ENCODE results near the gene PEX10.
A peak's percentile ranks its signal among the peaks of the same experiment; 100 is the strongest.
"Not testable (repeated sequence)": the region's sequence is repeated elsewhere in the genome, so short reads cannot be mapped to it uniquely, and the experiment has no call there.

PEX10 gene

DNA sequence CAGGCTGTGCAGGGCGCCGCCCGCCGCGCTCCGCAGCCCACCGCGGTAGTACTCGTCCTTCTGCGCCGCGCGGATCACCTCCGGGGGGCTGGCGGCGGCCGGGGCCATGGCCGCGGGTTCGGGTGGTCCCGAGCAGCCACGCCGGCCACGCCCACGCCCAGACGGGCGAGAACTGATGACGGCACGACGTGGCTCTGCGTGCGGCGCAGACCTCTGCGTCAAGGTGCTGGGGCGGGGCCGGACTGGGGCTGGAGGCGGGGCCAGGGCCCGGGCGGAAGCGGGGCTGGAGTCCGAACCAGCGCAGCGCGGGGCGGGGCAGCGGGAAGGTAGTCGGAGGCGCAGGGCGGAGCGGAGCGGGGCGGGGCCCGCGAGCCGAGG lies at the start of gene PEX10:
Gene PEX10, minus strand, starts transcription at position 170 of the 378 bp plus-strand sequence. Its CDS starts 62 bp downstream, at position 108.
- H3K9ac ChIP-seq (ENCODE audit: low read length), result peak within 1 kb of the TSS; percentile 80
- peaks cover 8% of the 10 kb centered on the region for H3K27me3 ChIP-seq (ENCODE audit: control insufficient read depth, insufficient read depth, low read length)
- H3K9me3 ChIP-seq (ENCODE audit: control insufficient read depth, low read length), result no peaks in the 10 kb centered on the region
- H3K4me3 ChIP-seq (ENCODE audit: low read length), result peak within 1 kb of the TSS; percentile 71
- no peaks in the 10 kb centered on the region for H3K36me3 ChIP-seq (ENCODE audit: control insufficient read depth, insufficient read depth, low read length)
- peaks cover 44% of the 10 kb centered on the region for H3K4me1 ChIP-seq (ENCODE audit: control insufficient read depth, insufficient read depth, low read length)

DNA sequence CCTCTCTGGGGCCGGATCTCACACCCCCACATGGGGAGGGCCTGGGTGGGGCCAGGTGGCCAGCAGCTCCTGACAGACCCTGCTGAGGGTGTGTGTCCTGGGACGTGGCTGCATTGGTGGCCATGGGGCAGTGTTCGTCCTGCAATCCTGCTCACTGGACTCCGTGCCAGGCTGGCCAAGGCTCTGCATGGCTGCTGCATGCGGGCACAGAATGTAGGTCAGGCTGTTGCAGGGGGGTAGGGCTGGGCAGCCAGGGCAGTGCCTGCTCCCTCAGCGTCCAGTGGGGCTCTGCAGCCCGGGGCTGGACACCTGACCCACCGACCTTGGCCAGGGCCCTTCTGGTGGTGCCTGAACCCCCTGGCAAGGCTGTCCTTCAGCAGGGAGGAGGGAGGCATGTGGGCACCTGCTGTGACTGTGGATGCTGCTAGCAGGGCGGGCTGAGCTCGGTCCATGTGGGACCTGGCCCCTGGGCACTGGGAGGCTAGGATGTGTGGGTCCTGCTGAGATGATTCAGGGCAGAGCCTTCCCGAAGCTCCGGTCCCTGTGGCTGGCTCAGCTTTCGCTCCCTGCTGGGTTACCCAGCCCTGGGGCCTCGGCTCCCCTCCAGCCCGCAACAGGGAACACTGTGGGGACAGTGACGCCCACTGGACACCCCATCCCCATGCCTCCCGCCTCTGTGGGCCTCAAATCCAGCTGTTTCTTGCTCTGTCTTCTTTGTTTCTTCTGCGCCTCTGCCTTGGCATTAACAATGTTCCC lies 48.8 kb upstream of the PEX10 start:
- H3K9me3 ChIP-seq (ENCODE audit: control insufficient read depth, low read length), result no peaks in the 10 kb centered on the region
- no peak overlapping the region for H3K4me3 ChIP-seq (ENCODE audit: low read length)
- no peaks in the 10 kb centered on the region for H3K4me1 ChIP-seq (ENCODE audit: control insufficient read depth, insufficient read depth, low read length)
- no peak overlapping the region for H3K9ac ChIP-seq (ENCODE audit: low read length)
- H3K27me3 ChIP-seq (ENCODE audit: control insufficient read depth, insufficient read depth, low read length), result peaks cover 26% of the 10 kb centered on the region
- no peaks in the 10 kb centered on the region for H3K36me3 ChIP-seq (ENCODE audit: control insufficient read depth, insufficient read depth, low read length)

DNA sequence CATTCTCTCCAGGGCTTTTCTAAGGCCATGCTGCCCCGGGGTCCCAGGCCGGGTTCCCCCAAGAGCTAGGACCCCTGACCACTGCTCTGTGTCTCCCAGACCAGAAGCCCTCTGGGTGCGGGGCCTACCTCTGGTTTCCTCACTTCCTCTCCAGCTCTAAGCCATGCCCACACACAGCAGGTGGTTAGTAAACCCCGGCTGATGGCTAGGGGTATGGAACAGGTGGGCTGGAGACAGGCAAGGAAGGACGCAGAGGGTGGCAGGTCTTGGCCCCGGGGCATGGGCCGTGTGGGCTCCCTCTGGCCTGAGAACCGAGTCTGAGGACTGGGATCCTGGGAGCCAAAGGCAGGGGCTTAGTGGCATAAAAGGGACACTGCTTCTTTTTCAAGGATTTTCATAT lies 47.8 kb upstream of the PEX10 start:
- Histone ChIP-seq H3K4me3 (ENCODE audit: low read length) (no peak overlapping the region), H3K4me1 (ENCODE audit: control insufficient read depth, insufficient read depth, low read length) (no peaks in the 10 kb centered on the region), H3K9me3 (ENCODE audit: control insufficient read depth, low read length) (no peaks in the 10 kb centered on the region), H3K36me3 (ENCODE audit: control insufficient read depth, insufficient read depth, low read length) (no peaks in the 10 kb centered on the region), H3K9ac (ENCODE audit: low read length) (no peak overlapping the region), H3K27me3 (ENCODE audit: control insufficient read depth, insufficient read depth, low read length) (peaks cover 24% of the 10 kb centered on the region)

DNA sequence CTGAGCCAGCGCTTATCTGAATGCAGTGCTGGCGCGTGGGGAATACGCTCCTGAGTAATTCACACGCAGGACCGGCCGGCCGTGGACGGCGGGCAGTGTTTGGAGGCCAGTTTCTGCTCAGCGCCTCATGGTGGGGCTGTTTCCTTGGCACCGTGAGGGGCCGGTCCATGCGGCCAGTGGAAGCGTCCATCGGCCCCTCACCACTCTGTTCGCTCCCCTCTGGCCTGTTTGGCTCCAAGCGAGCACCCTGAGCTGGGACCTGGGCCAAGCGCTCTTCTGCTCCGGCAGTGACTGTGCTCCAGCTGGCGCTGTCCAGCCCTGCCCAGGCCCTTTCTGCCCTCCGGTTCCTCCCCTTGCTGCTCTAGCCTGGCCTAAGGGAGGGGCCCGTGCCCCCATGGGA lies 47.4 kb upstream of the PEX10 start:
- no peak overlapping the region for H3K9ac ChIP-seq (ENCODE audit: low read length)
- no peaks in the 10 kb centered on the region for H3K36me3 ChIP-seq (ENCODE audit: control insufficient read depth, insufficient read depth, low read length)
- peaks cover 19% of the 10 kb centered on the region for H3K27me3 ChIP-seq (ENCODE audit: control insufficient read depth, insufficient read depth, low read length)
- H3K4me3 ChIP-seq (ENCODE audit: low read length), result no peak overlapping the region
- no peaks in the 10 kb centered on the region for H3K4me1 ChIP-seq (ENCODE audit: control insufficient read depth, insufficient read depth, low read length)
- H3K9me3 ChIP-seq (ENCODE audit: control insufficient read depth, low read length), result no peaks in the 10 kb centered on the region

DNA sequence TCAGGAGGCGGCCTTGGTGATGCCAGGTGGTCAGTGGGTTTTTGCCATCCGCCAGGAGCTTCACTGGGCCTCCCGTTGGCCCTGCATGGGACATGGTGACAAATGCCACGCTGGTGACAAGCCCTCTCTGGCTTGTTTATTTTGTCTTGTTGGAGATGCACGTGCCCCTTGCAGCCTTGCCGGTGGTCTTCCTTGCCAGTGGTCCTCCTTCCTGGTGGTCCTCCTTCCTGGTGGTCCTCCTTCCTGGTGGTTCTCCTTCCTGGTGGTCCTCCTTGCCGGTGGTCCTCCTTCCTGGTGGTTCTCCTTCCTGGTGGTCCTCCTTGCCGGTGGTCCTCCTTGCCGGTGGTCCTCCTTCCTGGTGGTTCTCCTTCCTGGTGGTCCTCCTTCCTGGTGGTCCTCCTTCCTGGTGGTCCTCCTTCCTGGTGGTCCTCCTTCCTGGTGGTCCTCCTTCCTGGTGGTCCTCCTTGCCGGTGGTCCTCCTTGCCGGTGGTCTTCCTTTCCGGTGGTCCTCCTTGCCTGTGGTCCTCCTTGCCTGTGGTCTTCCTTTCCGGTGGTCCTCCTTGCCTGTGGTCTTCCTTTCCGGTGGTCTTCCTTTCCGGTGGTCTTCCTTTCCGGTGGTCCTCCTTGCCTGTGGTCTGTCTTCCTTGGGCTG lies 46.9 kb upstream of the PEX10 start:
- not testable (repeated sequence) for H3K9ac ChIP-seq (ENCODE audit: low read length); H3K4me1 ChIP-seq (ENCODE audit: control insufficient read depth, insufficient read depth, low read length); H3K36me3 ChIP-seq (ENCODE audit: control insufficient read depth, insufficient read depth, low read length); H3K4me3 ChIP-seq (ENCODE audit: low read length); H3K9me3 ChIP-seq (ENCODE audit: control insufficient read depth, low read length)
- peaks cover 19% of the 10 kb centered on the region for H3K27me3 ChIP-seq (ENCODE audit: control insufficient read depth, insufficient read depth, low read length)

DNA sequence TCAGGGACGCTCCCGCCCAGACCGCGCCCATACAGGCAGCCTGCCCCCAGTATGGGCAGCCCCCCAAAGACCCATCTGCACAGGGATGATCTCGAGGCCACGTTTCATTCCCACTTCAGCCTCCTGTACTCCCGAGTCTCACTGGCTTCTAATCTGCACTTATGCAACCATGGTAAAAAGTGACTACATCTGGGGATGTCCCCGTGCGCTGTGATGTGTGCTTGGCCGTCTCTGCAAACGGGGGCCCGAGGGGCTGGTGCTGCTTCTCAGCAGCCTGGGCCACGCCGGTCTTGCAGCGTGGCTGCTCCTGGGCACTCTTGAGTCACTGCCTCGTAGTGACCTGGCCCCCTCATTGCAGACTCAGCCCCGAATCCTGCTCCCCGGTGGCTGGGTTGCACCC lies 46.3 kb upstream of the PEX10 start:
- H3K27me3 ChIP-seq (ENCODE audit: control insufficient read depth, insufficient read depth, low read length), result peaks cover 14% of the 10 kb centered on the region
- H3K4me1 ChIP-seq (ENCODE audit: control insufficient read depth, insufficient read depth, low read length), result no peaks in the 10 kb centered on the region
- no peak overlapping the region for H3K4me3 ChIP-seq (ENCODE audit: low read length)
- no peak overlapping the region for H3K9ac ChIP-seq (ENCODE audit: low read length)
- H3K9me3 ChIP-seq (ENCODE audit: control insufficient read depth, low read length), result no peaks in the 10 kb centered on the region
- no peaks in the 10 kb centered on the region for H3K36me3 ChIP-seq (ENCODE audit: control insufficient read depth, insufficient read depth, low read length)

DNA sequence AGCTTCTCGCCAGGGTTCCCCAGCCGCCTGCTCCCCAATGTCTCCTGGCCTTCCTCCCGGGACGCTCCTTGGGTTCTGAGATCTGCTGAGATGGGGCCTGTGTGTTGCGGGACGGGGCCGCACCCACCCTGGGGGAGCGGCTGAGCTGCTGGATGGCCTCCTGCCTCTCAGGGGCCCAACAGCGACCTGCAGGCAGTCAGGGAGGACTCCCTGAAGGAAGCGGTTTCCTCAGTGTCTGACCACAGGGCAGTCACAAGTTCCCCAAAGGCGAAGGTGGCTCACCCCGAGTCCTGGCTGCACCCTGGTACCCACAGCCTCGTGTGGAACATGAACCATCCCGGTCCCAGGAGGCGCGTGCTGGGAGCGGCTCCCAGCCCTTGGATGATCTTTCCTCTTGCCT lies 45.1 kb upstream of the PEX10 start:
- Histone ChIP-seq H3K27me3 (ENCODE audit: control insufficient read depth, insufficient read depth, low read length) (peaks cover 6% of the 10 kb centered on the region), H3K9ac (ENCODE audit: low read length) (no peak overlapping the region), H3K4me1 (ENCODE audit: control insufficient read depth, insufficient read depth, low read length) (no peaks in the 10 kb centered on the region)

DNA sequence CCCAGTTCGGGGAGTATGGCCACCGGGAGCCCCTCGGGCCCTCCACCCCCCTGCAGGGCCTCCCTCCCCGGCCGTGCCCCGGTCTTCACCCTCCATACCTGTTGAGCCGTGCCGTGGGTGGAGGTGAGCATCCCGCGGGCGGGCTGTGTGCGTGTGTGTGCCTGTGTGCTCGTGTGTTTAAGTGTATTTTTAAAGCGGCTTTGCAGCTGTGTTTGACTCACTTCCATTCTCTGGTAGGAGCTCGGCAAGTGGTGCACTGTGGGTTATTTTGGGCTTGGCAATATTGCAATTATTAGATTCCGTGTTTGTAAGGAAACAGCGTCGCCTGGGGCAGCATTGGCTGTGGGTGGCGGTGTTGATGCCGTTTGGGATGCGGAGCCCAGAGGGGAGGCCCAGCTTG lies 43.4 kb upstream of the PEX10 start:
- Histone ChIP-seq H3K4me1 (ENCODE audit: control insufficient read depth, insufficient read depth, low read length) (no peaks in the 10 kb centered on the region), H3K27me3 (ENCODE audit: control insufficient read depth, insufficient read depth, low read length) (peaks cover 9% of the 10 kb centered on the region)

More for the DNA sequence above, 45.1 kb upstream of the PEX10 start:
- no peak overlapping the region for H3K4me3 ChIP-seq (ENCODE audit: low read length)
- H3K36me3 ChIP-seq (ENCODE audit: control insufficient read depth, insufficient read depth, low read length), result no peaks in the 10 kb centered on the region
- no peaks in the 10 kb centered on the region for H3K9me3 ChIP-seq (ENCODE audit: control insufficient read depth, low read length)

DNA sequence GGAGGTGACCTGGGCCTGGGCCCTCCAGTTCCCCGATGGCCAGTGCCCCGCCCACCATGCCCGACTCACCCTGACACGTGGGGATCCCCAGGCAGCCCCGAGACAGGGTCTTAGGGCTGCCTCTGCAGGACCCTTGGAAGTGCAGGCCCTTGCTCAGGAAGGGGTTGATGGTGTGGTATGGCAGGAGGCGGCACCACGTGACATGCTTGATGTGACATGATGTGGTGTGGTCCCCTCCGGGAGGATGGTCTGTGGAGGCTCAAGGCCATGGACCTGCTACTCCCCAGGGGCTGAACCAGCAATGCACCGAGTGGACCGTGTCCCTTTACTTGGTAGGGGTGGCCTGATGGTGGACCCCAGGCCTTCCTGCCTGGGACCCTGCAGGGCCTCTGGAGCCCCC lies 41.9 kb upstream of the PEX10 start:
- Histone ChIP-seq H3K36me3 (ENCODE audit: control insufficient read depth, insufficient read depth, low read length) (no peaks in the 10 kb centered on the region), H3K9me3 (ENCODE audit: control insufficient read depth, low read length) (no peaks in the 10 kb centered on the region), H3K27me3 (ENCODE audit: control insufficient read depth, insufficient read depth, low read length) (peaks cover 5% of the 10 kb centered on the region), H3K4me1 (ENCODE audit: control insufficient read depth, insufficient read depth, low read length) (no peaks in the 10 kb centered on the region), H3K9ac (ENCODE audit: low read length) (no peak overlapping the region), H3K4me3 (ENCODE audit: low read length) (no peak overlapping the region)

More for the DNA sequence above, 43.4 kb upstream of the PEX10 start:
- no peaks in the 10 kb centered on the region for H3K36me3 ChIP-seq (ENCODE audit: control insufficient read depth, insufficient read depth, low read length)
- no peak overlapping the region for H3K4me3 ChIP-seq (ENCODE audit: low read length)
- no peak overlapping the region for H3K9ac ChIP-seq (ENCODE audit: low read length)
- no peaks in the 10 kb centered on the region for H3K9me3 ChIP-seq (ENCODE audit: control insufficient read depth, low read length)

DNA sequence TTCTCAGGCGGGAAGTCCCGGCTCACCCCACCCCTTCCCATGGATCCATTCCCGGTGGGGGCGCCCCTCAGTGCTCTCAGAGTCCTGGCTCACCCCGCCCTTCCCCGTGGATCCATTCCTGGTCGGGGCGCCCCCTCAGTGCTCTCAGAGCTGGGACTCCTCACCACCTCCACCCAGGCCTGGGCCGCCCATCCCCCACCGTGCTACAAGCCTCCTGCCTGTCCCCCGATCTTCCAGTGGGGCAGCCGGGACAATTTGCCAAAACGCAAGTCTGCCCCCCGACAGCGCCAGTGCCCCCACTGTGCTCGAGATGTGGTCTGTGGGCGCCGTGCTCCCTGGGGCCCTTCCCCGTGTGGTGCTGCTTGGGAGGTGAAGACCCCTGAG lies 40.6 kb upstream of the PEX10 start:
- Histone ChIP-seq H3K9ac (ENCODE audit: low read length) (no peak overlapping the region), H3K4me3 (ENCODE audit: low read length) (no peak overlapping the region), H3K9me3 (ENCODE audit: control insufficient read depth, low read length) (no peaks in the 10 kb centered on the region), H3K36me3 (ENCODE audit: control insufficient read depth, insufficient read depth, low read length) (no peaks in the 10 kb centered on the region), H3K4me1 (ENCODE audit: control insufficient read depth, insufficient read depth, low read length) (no peaks in the 10 kb centered on the region), H3K27me3 (ENCODE audit: control insufficient read depth, insufficient read depth, low read length) (peaks cover 5% of the 10 kb centered on the region)

DNA sequence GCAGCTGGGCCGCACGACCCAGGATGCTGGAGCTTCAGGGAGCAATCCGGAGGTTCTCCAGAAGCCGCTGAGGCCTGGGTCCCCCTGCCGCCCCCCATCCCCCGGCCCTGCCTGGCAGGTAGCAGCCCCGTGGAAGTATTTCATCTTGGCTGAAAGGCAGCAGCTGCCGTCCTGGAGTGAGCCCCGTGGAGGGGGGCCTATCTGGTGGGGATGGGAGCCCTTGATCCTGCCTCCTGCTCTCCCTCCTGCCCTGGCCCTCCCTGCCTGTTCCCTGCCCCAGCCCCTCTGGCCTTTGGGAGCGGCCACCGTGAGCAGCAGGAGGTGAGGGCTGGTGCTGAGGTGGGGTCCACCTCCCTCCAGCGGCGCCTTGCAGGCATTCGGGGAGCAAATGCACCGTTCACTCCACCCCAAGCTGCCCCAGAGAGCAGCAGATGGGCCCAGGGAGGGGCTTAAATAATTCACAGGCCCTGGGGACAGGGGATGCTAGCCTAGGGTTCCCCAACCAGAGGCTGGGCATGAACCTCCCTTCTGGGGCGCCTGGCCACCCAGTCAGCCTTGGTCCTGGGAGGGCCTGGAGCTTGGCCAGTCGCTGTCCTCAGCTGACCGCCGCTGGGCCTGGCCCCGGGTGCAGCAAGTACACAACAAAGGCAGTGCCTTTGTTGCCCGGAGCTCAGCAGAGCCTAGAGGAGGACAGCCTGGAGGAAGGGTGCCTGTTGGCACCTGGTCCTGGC lies 40.0 kb upstream of the PEX10 start:
- H3K9ac ChIP-seq (ENCODE audit: low read length), result no peak overlapping the region
- no peaks in the 10 kb centered on the region for H3K36me3 ChIP-seq (ENCODE audit: control insufficient read depth, insufficient read depth, low read length)
- H3K4me1 ChIP-seq (ENCODE audit: control insufficient read depth, insufficient read depth, low read length), result no peaks in the 10 kb centered on the region
- no peaks in the 10 kb centered on the region for H3K9me3 ChIP-seq (ENCODE audit: control insufficient read depth, low read length)
- H3K4me3 ChIP-seq (ENCODE audit: low read length), result no peak overlapping the region
- peaks cover 5% of the 10 kb centered on the region for H3K27me3 ChIP-seq (ENCODE audit: control insufficient read depth, insufficient read depth, low read length)

DNA sequence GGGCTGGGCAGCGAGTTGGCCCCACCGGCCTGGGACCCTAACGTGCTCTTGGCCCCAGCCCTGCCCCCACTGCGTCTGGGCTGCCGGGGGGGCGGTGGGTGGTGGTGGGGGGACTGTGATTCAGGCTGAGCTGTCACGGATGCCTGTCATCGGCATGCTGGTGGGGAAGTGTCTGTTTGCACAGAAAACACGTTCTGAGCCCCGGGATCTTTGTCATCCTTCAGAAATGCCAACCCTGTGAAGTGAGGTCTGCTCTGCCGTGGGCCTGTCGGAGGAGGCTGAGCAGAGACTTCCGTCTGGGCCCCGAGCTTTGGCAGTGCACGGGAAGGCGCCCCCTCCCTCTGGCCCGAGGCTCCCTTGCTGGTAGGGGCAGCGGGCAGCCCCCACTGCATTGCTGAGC lies 39.4 kb upstream of the PEX10 start:
- Histone ChIP-seq H3K9ac (ENCODE audit: low read length) (no peak overlapping the region), H3K9me3 (ENCODE audit: control insufficient read depth, low read length) (no peaks in the 10 kb centered on the region), H3K4me3 (ENCODE audit: low read length) (no peak overlapping the region), H3K4me1 (ENCODE audit: control insufficient read depth, insufficient read depth, low read length) (no peaks in the 10 kb centered on the region), H3K27me3 (ENCODE audit: control insufficient read depth, insufficient read depth, low read length) (peaks cover 5% of the 10 kb centered on the region), H3K36me3 (ENCODE audit: control insufficient read depth, insufficient read depth, low read length) (no peaks in the 10 kb centered on the region)

Measured in mucosa of stomach (tissue), 1 donor.